ENCODE results near the gene CPAMD8. TPM values are rescaled to one million over a fixed set of nuclear protein-coding genes. Genes with fewer than 3 reads are reported as not detected.
"Not testable (repeated sequence)": the region's sequence is repeated elsewhere in the genome, so short reads cannot be mapped to it uniquely, and the experiment has no call there.

CPAMD8 gene
- total and polyA plus RNA-seq, 9 of the 15 experiments (the other 6 are each of a cell fraction or from before 2014, with no cell fraction given) = 0.20 to 2.1 (median 1.3) TPM

GRCh38 chr19:17020385-17020784 lies 6.2 kb downstream of the CPAMD8 start:
- H3K4me2 ChIP-seq (ENCODE audit: insufficient read depth, low read length) = no peak overlapping the region
- no TSS peak for BruUV-seq (replicated peaks)
- no peaks in the 10 kb centered on the region for H3K4me1 ChIP-seq (replicated peaks in 1 of 2; ENCODE audit: control insufficient read depth in 2 of 2, insufficient read depth in 2 of 2, low read length in 2 of 2)
- peak; percentile 17; the same call in 1 of the 2 replicates for TF ChIP-seq NFIC (IDR thresholded peaks at IDR 0.05)
- TF ChIP-seq KDM2B (CRISPR knock-in tag; IDR thresholded peaks at IDR 0.05) = no peak
- H2AFZ ChIP-seq (ENCODE audit: low read depth, low read length) = peak overlapping the region; percentile 26; the same call in 1 of the 2 replicates
- no peak overlapping the region for H3K27ac ChIP-seq (ENCODE audit: extremely low read depth, low read depth, low read length)
- no peaks in the 10 kb centered on the region for H3K36me3 ChIP-seq (ENCODE audit: control insufficient read depth, insufficient read depth, low read length)
- in situ Hi-C loops (cut with MboI) (no loop called here), intact Hi-C loops (cut with micrococcal nuclease) (no loop called here)
- CTCF ChIA-PET (ENCODE audit: low intra/inter-chr PET ratio) = no interaction called here
- no peaks in the 10 kb centered on the region for H3K9me1 ChIP-seq (ENCODE audit: control insufficient read depth, insufficient read depth, low read length)
- peaks cover 6 to 11% of the 10 kb centered on the region in 2 experiments; a peak in 4 of 5 replicates for H3K27me3 ChIP-seq (ENCODE audit: control insufficient read depth in 2 of 2, insufficient read depth in 2 of 2, low read length in 2 of 2)
- H3K9me3 ChIP-seq (replicated peaks; ENCODE audit: control insufficient read depth, insufficient read depth, low read depth, low read length) = peaks cover 2% of the 10 kb centered on the region; the same call in 1 of the 2 replicates
- ATAC-seq = no peak
- POLR2A ChIA-PET = interaction anchor here (1.5 kb wide), 1 partner anchor 11 kb away, joined by 3 read pairs; no protein-coding TSS in a partner anchor
- H4K20me1 ChIP-seq (replicated peaks; ENCODE audit: control insufficient read depth, insufficient read depth, low read length) = no peaks in the 10 kb centered on the region
- DNase-seq (ENCODE audit: extremely low read depth in 1 of 4, low spot score in 3 of 4) = no peak
- H3K9ac ChIP-seq (ENCODE audit: insufficient read depth in 1 of 2, low read depth in 2 of 2, low read length in 2 of 2) = no peak overlapping the region
- H3K79me2 ChIP-seq (ENCODE audit: control insufficient read depth, insufficient read depth, low read length) = no peaks in the 10 kb centered on the region
- H3K4me3 ChIP-seq = no peak overlapping the region
- no peak for FAIRE-seq

GRCh38 chr19:17014212-17014861 lies 12.3 kb downstream of the CPAMD8 start:
- WGBS (ENCODE audit: insufficient coverage, low coverage, missing lambda C conversion rate) = 0% methylated on average over 9 of the region's 9 CpGs
- H3K9ac ChIP-seq (ENCODE audit: insufficient read depth in 1 of 2, low read depth in 2 of 2, low read length in 2 of 2); H3K4me3 ChIP-seq; FAIRE-seq; H2AFZ ChIP-seq (ENCODE audit: low read depth, low read length); H3K9me1 ChIP-seq (ENCODE audit: control insufficient read depth, insufficient read depth, low read length); ATAC-seq; H3K4me2 ChIP-seq (ENCODE audit: insufficient read depth, low read length); BruUV-seq (replicated peaks); CTCF ChIA-PET (ENCODE audit: low intra/inter-chr PET ratio); H3K27ac ChIP-seq (ENCODE audit: extremely low read depth, low read depth, low read length); DNase-seq (ENCODE audit: extremely low read depth in 1 of 4, low spot score in 3 of 4); intact Hi-C loops (cut with micrococcal nuclease); H3K9me3 ChIP-seq (replicated peaks; ENCODE audit: control insufficient read depth, insufficient read depth, low read depth, low read length); in situ Hi-C loops (cut with MboI); H3K79me2 ChIP-seq (ENCODE audit: control insufficient read depth, insufficient read depth, low read length); POLR2A ChIA-PET; H3K4me1 ChIP-seq (replicated peaks in 1 of 2; ENCODE audit: control insufficient read depth in 2 of 2, insufficient read depth in 2 of 2, low read length in 2 of 2); H3K36me3 ChIP-seq (ENCODE audit: control insufficient read depth, insufficient read depth, low read length); H4K20me1 ChIP-seq (replicated peaks; ENCODE audit: control insufficient read depth, insufficient read depth, low read length): not testable (repeated sequence)
- H3K27me3 ChIP-seq (ENCODE audit: control insufficient read depth in 2 of 2, insufficient read depth in 2 of 2, low read length in 2 of 2) = peaks cover 12 to 35% of the 10 kb centered on the region in 2 experiments; a peak in 4 of 5 replicates
- peak; percentile 35 for TF ChIP-seq ZFP36 (IDR thresholded peaks at IDR 0.05; ENCODE audit: low read depth, low read length, partially characterized antibody)
- peak; percentile 79 for TF ChIP-seq ZNF121 (CRISPR knock-in tag; conservative IDR thresholded peaks at IDR 0.05)
